ENCODE measurements around the gene CSTPP1.

DNA sequence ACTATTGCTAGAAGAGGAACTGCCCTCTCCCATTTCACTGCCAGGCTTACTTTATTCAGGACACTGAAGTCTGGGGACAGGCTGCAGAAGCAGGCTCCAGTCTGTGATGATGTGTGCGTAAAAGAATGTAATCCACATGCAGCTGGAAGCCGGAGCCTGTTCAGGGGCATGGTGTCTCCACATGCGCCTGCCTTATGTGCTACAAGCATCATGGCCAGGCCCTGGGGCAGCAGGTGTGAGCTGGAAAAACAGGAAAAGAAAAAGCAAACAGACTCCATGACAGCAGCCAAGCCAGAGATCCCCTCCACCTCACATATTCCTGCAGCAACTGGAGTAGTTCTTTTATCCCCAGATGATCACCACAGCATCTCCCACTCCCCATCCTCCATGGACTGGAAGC, 206.8 kb downstream of the CSTPP1 start:
- TF ChIP-seq, protein P1, sequence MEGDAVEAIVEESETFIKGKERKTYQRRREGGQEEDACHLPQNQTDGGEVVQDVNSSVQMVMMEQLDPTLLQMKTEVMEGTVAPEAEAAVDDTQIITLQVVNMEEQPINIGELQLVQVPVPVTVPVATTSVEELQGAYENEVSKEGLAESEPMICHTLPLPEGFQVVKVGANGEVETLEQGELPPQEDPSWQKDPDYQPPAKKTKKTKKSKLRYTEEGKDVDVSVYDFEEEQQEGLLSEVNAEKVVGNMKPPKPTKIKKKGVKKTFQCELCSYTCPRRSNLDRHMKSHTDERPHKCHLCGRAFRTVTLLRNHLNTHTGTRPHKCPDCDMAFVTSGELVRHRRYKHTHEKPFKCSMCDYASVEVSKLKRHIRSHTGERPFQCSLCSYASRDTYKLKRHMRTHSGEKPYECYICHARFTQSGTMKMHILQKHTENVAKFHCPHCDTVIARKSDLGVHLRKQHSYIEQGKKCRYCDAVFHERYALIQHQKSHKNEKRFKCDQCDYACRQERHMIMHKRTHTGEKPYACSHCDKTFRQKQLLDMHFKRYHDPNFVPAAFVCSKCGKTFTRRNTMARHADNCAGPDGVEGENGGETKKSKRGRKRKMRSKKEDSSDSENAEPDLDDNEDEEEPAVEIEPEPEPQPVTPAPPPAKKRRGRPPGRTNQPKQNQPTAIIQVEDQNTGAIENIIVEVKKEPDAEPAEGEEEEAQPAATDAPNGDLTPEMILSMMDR (IDR thresholded peaks at IDR 0.05; ENCODE audit: low read depth, low read length, poor library complexity, severe bottlenecking): no peak
- TF ChIP-seq EZH2phosphoT487 (IDR thresholded peaks at IDR 0.05; ENCODE audit: borderline replicate concordance, low read length): no peak

All from DOHH2 (cell line).